ENCODE measurements around the gene CYSLTR1. TPM values are rescaled to one million over a fixed set of nuclear protein-coding genes. Genes with fewer than 3 reads are reported as not detected.

Gene CYSLTR1
- total RNA-seq, 4 donors from 2014 or later: 0.57 to 13.2 (median 1.1) TPM

DNA sequence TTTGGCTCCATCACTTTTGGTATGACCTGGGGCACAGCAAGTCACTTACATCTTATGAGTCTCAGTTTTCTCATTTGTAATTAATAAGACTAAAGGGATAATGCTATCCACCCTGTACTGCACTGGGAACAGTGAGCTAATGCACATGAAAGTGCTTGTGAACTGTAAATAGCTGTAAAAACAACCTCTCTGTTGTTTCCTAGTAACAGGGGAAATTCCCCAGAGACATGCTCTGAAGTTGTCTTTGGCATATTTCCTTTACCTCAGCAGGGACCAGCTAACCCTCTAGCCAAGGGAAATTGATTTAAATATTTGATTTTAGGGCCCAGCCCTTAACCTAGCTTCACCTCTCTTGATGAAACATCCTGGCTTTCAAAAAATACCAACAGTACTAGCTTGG lies 6.1 kb upstream of the CYSLTR1 start:
- Histone ChIP-seq H3K36me3 (no peaks in the 10 kb centered on the region), H3K27ac (peak overlapping the region in 1 of 4 donors; percentile 1), H3K9me3 (no peaks in the 10 kb centered on the region), H3K27me3 (no peaks in the 10 kb centered on the region), H3K4me3 (no peak overlapping the region), H3K4me1 (no peaks in the 10 kb centered on the region)
- DNase-seq: no peak
- TF ChIP-seq POLR2A (IDR thresholded peaks at IDR 0.05) (no peak), CTCF (IDR thresholded peaks at IDR 0.05) (no peak)

DNA sequence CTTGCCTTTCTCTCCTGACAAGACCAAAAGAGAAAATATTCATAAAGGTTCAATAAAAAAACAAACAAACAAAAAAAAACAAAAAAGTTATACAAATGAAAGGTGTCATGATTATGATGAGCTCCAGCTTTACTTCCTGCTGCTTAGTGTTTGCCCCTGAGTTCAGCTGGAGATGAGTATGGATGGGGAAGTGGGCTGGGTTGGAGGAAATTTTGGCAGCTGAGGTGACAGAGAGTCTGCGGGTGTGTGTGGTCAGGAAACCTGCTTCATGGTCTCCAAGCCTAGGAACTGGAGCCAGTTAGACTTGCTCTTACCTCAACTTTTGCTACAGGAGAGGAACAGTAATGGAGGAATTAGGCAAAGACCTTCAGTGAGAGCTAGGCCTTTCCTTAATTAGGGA lies 4.3 kb upstream of the CYSLTR1 start:
- Histone ChIP-seq H3K27me3 (no peaks in the 10 kb centered on the region), H3K9me3 (no peaks in the 10 kb centered on the region), H3K36me3 (no peaks in the 10 kb centered on the region), H3K4me1 (no peaks in the 10 kb centered on the region), H3K27ac (no peak overlapping the region), H3K4me3 (no peak overlapping the region)
- DNase-seq: peak in 1 of 3 donors; percentile 16
- TF ChIP-seq CTCF (IDR thresholded peaks at IDR 0.05) (no peak), POLR2A (IDR thresholded peaks at IDR 0.05) (no peak)

GRCh38 chrX:78330540-78330939 lies 3.1 kb upstream of the CYSLTR1 start:
- H3K27ac ChIP-seq: no peak overlapping the region
- H3K4me1 ChIP-seq: no peaks in the 10 kb centered on the region
- no peak overlapping the region for H3K4me3 ChIP-seq
- no peak for TF ChIP-seq CTCF (IDR thresholded peaks at IDR 0.05)
- TF ChIP-seq POLR2A (IDR thresholded peaks at IDR 0.05): no peak
- no peaks in the 10 kb centered on the region for H3K36me3 ChIP-seq
- no peaks in the 10 kb centered on the region for H3K9me3 ChIP-seq
- DNase-seq: no peak
- no peaks in the 10 kb centered on the region for H3K27me3 ChIP-seq

GRCh38 chrX:78330068-78330467 lies 2.7 kb upstream of the CYSLTR1 start:
- TF ChIP-seq CTCF (IDR thresholded peaks at IDR 0.05) (no peak), POLR2A (IDR thresholded peaks at IDR 0.05) (no peak)
- Histone ChIP-seq H3K4me3 (no peak overlapping the region), H3K9me3 (no peaks in the 10 kb centered on the region), H3K4me1 (no peaks in the 10 kb centered on the region), H3K27me3 (no peaks in the 10 kb centered on the region), H3K27ac (peak overlapping the region in 1 of 4 donors; percentile 58), H3K36me3 (no peaks in the 10 kb centered on the region)
- DNase-seq: no peak

- H3K4me1 ChIP-seq: no peaks in the 10 kb centered on the region
- TF ChIP-seq CTCF (IDR thresholded peaks at IDR 0.05) (no peak), POLR2A (IDR thresholded peaks at IDR 0.05) (no peak)
- no peaks in the 10 kb centered on the region for H3K36me3 ChIP-seq
- peak in 2 of 3 donors; percentile 31 to 50 for DNase-seq
- H3K27me3 ChIP-seq: no peaks in the 10 kb centered on the region
- H3K27ac ChIP-seq: peak overlapping the region in 1 of 4 donors; percentile 58
- H3K4me3 ChIP-seq: no peak overlapping the region
- H3K9me3 ChIP-seq: no peaks in the 10 kb centered on the region
Measured at GRCh38 chrX:78329486-78329885, 2.1 kb upstream of the CYSLTR1 start.

- peak overlapping the region in 2 of 4 donors; percentile 49 to 62 for H3K27ac ChIP-seq
- H3K27me3 ChIP-seq: no peaks in the 10 kb centered on the region
- no peaks in the 10 kb centered on the region for H3K36me3 ChIP-seq
- no peak for TF ChIP-seq POLR2A (IDR thresholded peaks at IDR 0.05)
- TF ChIP-seq CTCF (IDR thresholded peaks at IDR 0.05): no peak
- H3K9me3 ChIP-seq: no peaks in the 10 kb centered on the region
- peak overlapping the region in 3 of 4 donors; percentile 17 to 35 (median 23) for H3K4me3 ChIP-seq
- no peaks in the 10 kb centered on the region for H3K4me1 ChIP-seq
- DNase-seq: no peak
Measured at GRCh38 chrX:78326401-78326800, 1.0 kb downstream of the CYSLTR1 start.

Measured in Peyer's patch (tissue), 4 donors.